Lower lobe of right lung (tissue), 2 donors: ENCODE measurements around the gene LHPP. TPM values are rescaled to one million over a fixed set of nuclear protein-coding genes. Genes with fewer than 3 reads are reported as not detected.

Experiments used
- ATAC-seq, 2 donors: fragments of 200-7000 bp; cut with Tn5 transposase; one replicate each; pipeline ENCODE4 v1.9.1; 2020 to 2022; ENCODE audit warnings: mild to moderate bottlenecking in 2 of 2, moderate library complexity in 2 of 2
- DNase-seq: peaks from one replicate; pipeline ENCODE4 v3.0.0-alpha.2; 2020
- H3K27ac ChIP-seq: fragments of 200-600 bp; one replicate; pipeline ENCODE4 v1.8.0; 2022
- H3K27me3 ChIP-seq: fragments of 200-600 bp; one replicate; pipeline ENCODE4 v1.8.0; 2022; ENCODE audit warnings: low read depth
- H3K36me3 ChIP-seq: fragments of 200-600 bp; one replicate; pipeline ENCODE4 v1.8.0; 2022; ENCODE audit warnings: mild to moderate bottlenecking
- H3K4me1 ChIP-seq: fragments of 200-600 bp; one replicate; pipeline ENCODE4 v1.8.0; 2022
- H3K4me3 ChIP-seq: fragments of 200-600 bp; one replicate; pipeline ENCODE4 v1.8.0; 2022; ENCODE audit warnings: mild to moderate bottlenecking
- H3K9me3 ChIP-seq: fragments of 200-600 bp; one replicate; pipeline ENCODE4 v1.8.0; 2022
- CTCF ChIP-seq: fragments of 200-600 bp; IDR thresholded peaks from one replicate; pipeline ENCODE4 v1.8.0; 2022; ENCODE audit warnings: antibody characterized with exemption, mild to moderate bottlenecking
- intact Hi-C: fragments of 100-400 bp; cut with DNase I; formaldehyde crosslinking; loops from one replicate; pipeline ENCODE4 v1.11.0; 2022
- total RNA-seq: library from RNA; stranded (reverse); fragmentation: NEBNext Ultra II Directional; extraction: Animal tissue kit (Norgen Biotek cat#: 25700); gene quantifications from one replicate; pipeline ENCODE4 v1.2.1, GENCODE V29; 2021
- donor health status: DM: no; HTN: yes; CAD: no; lungs with severe emphysema.

Gene LHPP
- total RNA-seq, 1 donor from 2014 or later = 17.8 TPM

GRCh38 chr10:124510759-124511158, 49.1 kb downstream of the LHPP start:
- no peaks in the 10 kb centered on the region for H3K4me1 ChIP-seq
- no peaks in the 10 kb centered on the region for H3K9me3 ChIP-seq
- DNase-seq = no peak
- ATAC-seq = no peak
- no peaks in the 10 kb centered on the region for H3K36me3 ChIP-seq
- H3K27me3 ChIP-seq = no peaks in the 10 kb centered on the region
- H3K27ac ChIP-seq = no peak overlapping the region
- no peak for TF ChIP-seq CTCF
- intact Hi-C loops = no loop called here
- H3K4me3 ChIP-seq = no peak overlapping the region

- no peak for TF ChIP-seq CTCF
- Histone ChIP-seq H3K36me3 (no peaks in the 10 kb centered on the region), H3K27me3 (no peaks in the 10 kb centered on the region), H3K27ac (no peak overlapping the region), H3K4me1 (no peaks in the 10 kb centered on the region), H3K4me3 (no peak overlapping the region), H3K9me3 (no peaks in the 10 kb centered on the region)
- ATAC-seq (no peak), DNase-seq (no peak)
- intact Hi-C loops = no loop called here
Measured at GRCh38 chr10:124511205-124512039, 49.8 kb downstream of the LHPP start.

GRCh38 chr10:124512040-124512428, 50.4 kb downstream of the LHPP start:
- Histone ChIP-seq H3K27me3 (no peaks in the 10 kb centered on the region), H3K36me3 (no peaks in the 10 kb centered on the region), H3K4me1 (no peaks in the 10 kb centered on the region), H3K27ac (no peak overlapping the region), H3K9me3 (no peaks in the 10 kb centered on the region), H3K4me3 (no peak overlapping the region)
- intact Hi-C loops = no loop called here
- ATAC-seq = no peak
- DNase-seq = no peak
- no peak for TF ChIP-seq CTCF

GRCh38 chr10:124512600-124512999, 51.0 kb downstream of the LHPP start:
- TF ChIP-seq CTCF = no peak

GRCh38 chr10:124515244-124515970, 53.8 kb downstream of the LHPP start:
- Histone ChIP-seq H3K4me1 (no peaks in the 10 kb centered on the region), H3K36me3 (no peaks in the 10 kb centered on the region), H3K9me3 (no peaks in the 10 kb centered on the region), H3K27me3 (no peaks in the 10 kb centered on the region), H3K27ac (no peak overlapping the region), H3K4me3 (no peak overlapping the region)
- intact Hi-C loops = no loop called here
- TF ChIP-seq CTCF = no peak
- DNase-seq (no peak), ATAC-seq (no peak)

More at GRCh38 chr10:124512600-124512999, 51.0 kb downstream of the LHPP start:
- no peaks in the 10 kb centered on the region for H3K9me3 ChIP-seq
- no peak overlapping the region for H3K4me3 ChIP-seq
- H3K36me3 ChIP-seq = no peaks in the 10 kb centered on the region
- no peak overlapping the region for H3K27ac ChIP-seq
- H3K4me1 ChIP-seq = no peaks in the 10 kb centered on the region
- intact Hi-C loops = no loop called here
- H3K27me3 ChIP-seq = no peaks in the 10 kb centered on the region
- DNase-seq (no peak), ATAC-seq (no peak)
